Measurements from ENCODE around the gene CPLX1.

CPLX1 gene

DNA sequence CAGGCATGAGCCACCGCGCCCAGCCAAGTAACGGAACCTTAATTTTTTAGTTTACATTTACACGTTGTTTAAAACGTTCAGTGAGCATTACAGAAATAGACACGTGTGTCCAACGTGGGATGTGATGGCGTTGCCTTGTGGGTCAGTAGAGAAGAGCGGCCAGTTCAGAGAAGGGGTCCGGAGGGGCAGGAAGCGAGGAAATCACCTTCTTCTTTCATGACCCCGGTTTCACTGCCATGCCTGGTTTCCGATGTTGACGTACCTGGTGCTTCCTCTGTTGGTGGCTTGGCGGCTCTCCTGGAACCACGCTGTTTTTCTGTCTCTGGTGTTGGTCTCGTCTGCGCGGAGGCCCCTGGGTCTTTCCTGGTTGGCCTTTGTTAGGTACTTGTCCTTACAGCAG is 77.5 kb downstream of the CPLX1 start:
- TF ChIP-seq TCF12 (IDR thresholded peaks at IDR 0.05; ENCODE audit: low read depth) (no peak), ZBTB7A (IDR thresholded peaks at IDR 0.05; ENCODE audit: low read depth) (no peak), YY1 (IDR thresholded peaks at IDR 0.05; ENCODE audit: low read depth) (no peak)

DNA sequence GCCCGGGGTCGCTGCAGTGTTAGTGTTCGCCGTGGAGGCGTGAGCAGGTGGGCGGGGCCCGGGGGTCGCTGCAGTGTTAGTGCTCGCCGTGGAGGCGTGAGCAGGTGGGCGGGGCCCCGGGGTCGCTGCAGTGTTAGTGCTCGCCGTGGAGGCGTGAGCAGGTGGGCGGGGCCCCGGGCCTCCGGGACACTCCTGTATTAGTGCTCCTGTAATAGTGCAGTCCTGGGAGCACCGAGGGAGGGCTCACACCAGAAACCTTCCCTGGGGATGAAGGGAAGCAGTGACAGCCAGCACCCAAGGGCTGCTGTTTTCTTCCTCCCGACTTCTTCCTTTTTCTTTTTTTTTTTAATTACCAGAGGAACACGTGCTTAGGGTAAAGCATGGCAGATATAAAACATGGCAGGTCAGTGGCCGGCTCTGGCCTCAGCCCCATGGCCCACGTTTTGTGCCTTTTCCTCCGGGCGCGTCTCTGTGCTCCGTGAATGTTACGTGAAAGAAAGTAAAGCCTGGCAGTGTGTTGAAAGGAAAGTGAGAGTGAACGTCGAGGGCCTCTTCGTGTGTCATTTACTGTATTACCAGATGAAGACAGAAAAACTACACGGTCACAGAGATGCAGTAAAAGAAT is 78.3 kb downstream of the CPLX1 start:
- TF ChIP-seq CEBPB (IDR thresholded peaks at IDR 0.05) = no peak
- TF ChIP-seq EGR1 (IDR thresholded peaks at IDR 0.05) = no peak
- TF ChIP-seq EP300 (IDR thresholded peaks at IDR 0.05; ENCODE audit: borderline replicate concordance) = no peak
- TF ChIP-seq, protein P1, sequence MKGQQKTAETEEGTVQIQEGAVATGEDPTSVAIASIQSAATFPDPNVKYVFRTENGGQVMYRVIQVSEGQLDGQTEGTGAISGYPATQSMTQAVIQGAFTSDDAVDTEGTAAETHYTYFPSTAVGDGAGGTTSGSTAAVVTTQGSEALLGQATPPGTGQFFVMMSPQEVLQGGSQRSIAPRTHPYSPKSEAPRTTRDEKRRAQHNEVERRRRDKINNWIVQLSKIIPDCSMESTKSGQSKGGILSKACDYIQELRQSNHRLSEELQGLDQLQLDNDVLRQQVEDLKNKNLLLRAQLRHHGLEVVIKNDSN (IDR thresholded peaks at IDR 0.05) = no peak
- no peak for TF ChIP-seq ZBTB7A (IDR thresholded peaks at IDR 0.05; ENCODE audit: low read depth)
- TF ChIP-seq TEAD4 (IDR thresholded peaks at IDR 0.05) = no peak
- TF ChIP-seq, protein P2, sequence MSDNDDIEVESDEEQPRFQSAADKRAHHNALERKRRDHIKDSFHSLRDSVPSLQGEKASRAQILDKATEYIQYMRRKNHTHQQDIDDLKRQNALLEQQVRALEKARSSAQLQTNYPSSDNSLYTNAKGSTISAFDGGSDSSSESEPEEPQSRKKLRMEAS (IDR thresholded peaks at IDR 0.05) = no peak
- no peak for TF ChIP-seq YY1 (IDR thresholded peaks at IDR 0.05; ENCODE audit: low read depth)
- TF ChIP-seq NFIC (IDR thresholded peaks at IDR 0.05) = no peak
- no peak for TF ChIP-seq RAD21 (IDR thresholded peaks at IDR 0.05; ENCODE audit: low read depth)
- no peak for TF ChIP-seq CREB1 (IDR thresholded peaks at IDR 0.05; ENCODE audit: low read depth)
- TF ChIP-seq FOXM1 (IDR thresholded peaks at IDR 0.05; ENCODE audit: borderline replicate concordance, low read depth) = no peak
- no peak for TF ChIP-seq TAF1 (IDR thresholded peaks at IDR 0.05; ENCODE audit: low read depth)
- TF ChIP-seq, protein P3, sequence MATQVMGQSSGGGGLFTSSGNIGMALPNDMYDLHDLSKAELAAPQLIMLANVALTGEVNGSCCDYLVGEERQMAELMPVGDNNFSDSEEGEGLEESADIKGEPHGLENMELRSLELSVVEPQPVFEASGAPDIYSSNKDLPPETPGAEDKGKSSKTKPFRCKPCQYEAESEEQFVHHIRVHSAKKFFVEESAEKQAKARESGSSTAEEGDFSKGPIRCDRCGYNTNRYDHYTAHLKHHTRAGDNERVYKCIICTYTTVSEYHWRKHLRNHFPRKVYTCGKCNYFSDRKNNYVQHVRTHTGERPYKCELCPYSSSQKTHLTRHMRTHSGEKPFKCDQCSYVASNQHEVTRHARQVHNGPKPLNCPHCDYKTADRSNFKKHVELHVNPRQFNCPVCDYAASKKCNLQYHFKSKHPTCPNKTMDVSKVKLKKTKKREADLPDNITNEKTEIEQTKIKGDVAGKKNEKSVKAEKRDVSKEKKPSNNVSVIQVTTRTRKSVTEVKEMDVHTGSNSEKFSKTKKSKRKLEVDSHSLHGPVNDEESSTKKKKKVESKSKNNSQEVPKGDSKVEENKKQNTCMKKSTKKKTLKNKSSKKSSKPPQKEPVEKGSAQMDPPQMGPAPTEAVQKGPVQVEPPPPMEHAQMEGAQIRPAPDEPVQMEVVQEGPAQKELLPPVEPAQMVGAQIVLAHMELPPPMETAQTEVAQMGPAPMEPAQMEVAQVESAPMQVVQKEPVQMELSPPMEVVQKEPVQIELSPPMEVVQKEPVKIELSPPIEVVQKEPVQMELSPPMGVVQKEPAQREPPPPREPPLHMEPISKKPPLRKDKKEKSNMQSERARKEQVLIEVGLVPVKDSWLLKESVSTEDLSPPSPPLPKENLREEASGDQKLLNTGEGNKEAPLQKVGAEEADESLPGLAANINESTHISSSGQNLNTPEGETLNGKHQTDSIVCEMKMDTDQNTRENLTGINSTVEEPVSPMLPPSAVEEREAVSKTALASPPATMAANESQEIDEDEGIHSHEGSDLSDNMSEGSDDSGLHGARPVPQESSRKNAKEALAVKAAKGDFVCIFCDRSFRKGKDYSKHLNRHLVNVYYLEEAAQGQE (IDR thresholded peaks at IDR 0.05; ENCODE audit: low read depth) = no peak
- no peak for TF ChIP-seq TCF12 (IDR thresholded peaks at IDR 0.05; ENCODE audit: low read depth)

DNA sequence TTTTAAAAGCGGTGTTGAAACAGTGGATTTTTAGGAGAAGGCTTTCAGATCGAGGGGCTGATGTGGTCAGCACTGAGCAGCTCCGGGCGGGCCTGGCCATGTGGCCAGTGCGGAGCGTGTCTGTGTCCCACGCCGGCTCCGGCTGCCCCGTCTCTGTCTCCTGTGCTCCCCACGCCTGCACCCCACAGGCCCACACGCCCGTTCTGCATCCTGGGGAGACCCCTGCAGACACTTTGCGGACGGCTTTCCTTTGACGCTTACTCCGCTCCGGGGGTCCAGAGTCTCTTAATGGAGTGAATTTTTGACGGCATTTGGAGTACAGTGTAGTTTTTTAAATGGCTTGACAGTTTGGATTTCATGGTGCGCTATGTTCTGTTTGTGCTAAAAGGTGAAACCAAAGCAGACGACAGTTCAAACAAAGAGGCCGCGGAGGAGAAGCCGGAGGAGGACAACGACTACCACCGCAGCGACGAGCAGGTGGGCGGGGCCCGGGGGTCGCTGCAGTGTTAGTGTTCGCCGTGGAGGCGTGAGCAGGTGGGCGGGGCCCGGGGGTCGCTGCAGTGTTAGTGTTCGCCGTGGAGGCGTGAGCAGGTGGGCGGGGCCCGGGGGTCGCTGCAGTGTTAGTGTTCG is 81.6 kb downstream of the CPLX1 start:
- TF ChIP-seq, protein P2 (IDR thresholded peaks at IDR 0.05) = no peak
- TF ChIP-seq NFIC (IDR thresholded peaks at IDR 0.05) = no peak

DNA sequence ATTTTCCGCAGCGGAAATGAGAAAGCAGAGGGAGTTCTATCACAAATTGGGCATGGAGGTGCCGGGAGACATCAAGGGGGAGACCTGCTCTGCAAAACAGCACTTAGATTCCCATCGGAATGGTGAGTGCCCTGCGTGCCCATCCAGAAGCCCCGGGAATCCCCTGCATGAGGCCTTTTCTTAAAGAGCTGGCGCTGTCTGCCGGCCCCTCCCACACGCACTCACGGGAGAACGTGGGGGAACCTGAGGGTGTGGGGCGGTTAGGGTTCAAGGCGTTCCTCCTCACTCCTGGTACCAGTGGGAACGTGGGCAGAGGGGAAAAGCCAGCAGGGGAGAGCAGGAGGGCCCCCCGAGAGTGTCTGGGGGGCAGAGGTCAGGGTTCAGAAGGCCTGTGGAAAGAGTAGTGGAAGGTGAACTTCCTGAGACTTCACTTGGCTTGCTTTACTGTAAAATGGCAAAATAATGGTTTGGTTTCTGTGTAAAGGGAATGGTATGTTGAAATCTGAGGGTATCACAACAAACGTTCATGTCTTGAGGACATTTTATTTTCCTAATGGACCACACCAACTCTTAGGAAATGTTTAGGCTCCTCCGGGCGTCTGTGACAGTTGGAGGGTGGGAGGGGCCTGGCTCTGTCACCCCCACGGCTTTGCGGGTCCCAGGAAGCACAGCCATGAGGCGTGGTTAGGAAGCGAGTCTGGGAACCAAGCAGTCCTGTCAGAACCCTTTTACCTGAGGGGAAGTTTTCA is 82.3 kb downstream of the CPLX1 start:
- TF ChIP-seq EP300 (IDR thresholded peaks at IDR 0.05; ENCODE audit: borderline replicate concordance) = no peak
- no peak for TF ChIP-seq CREB1 (IDR thresholded peaks at IDR 0.05; ENCODE audit: low read depth)

DNA sequence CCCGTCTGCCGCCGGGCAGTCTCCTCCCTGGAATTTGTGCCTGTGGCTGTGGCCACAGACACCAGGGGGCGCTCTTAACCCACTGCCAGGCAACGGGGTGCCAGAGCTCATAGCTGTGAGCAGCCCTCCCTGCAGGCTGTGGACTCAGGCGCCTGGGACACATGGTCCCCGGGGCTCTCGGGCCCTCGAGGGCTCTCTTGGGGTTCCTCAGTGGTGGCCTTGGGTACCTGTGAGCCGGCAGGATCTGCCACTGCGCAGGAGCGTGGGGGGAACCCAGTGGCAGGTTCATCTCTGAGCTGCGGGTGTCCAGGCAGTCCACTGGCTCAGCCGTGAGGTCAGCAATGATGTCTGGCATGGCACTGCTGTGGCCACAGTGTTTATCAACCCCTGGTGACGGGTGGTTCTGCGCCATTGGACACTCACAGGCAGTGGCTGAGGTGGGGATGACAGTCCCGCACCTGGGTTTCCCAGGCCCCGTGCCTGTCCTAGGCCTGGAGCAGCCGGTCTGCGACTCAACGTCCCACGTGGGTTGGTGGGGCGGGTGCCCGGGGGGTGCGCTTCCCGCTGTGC is 83.1 kb downstream of the CPLX1 start:
- TF ChIP-seq, protein P2 (IDR thresholded peaks at IDR 0.05) = peak; percentile 32; the same call in 1 of the 2 replicates
- TF ChIP-seq YY1 (IDR thresholded peaks at IDR 0.05; ENCODE audit: low read depth) = no peak
- peak; percentile 71 for TF ChIP-seq TEAD4 (IDR thresholded peaks at IDR 0.05)
- no peak for TF ChIP-seq TAF1 (IDR thresholded peaks at IDR 0.05; ENCODE audit: low read depth)
- TF ChIP-seq EGR1 (IDR thresholded peaks at IDR 0.05) = no peak
- TF ChIP-seq FOXM1 (IDR thresholded peaks at IDR 0.05; ENCODE audit: borderline replicate concordance, low read depth) = no peak
- peak; percentile 77 for TF ChIP-seq RAD21 (IDR thresholded peaks at IDR 0.05; ENCODE audit: low read depth)

DNA sequence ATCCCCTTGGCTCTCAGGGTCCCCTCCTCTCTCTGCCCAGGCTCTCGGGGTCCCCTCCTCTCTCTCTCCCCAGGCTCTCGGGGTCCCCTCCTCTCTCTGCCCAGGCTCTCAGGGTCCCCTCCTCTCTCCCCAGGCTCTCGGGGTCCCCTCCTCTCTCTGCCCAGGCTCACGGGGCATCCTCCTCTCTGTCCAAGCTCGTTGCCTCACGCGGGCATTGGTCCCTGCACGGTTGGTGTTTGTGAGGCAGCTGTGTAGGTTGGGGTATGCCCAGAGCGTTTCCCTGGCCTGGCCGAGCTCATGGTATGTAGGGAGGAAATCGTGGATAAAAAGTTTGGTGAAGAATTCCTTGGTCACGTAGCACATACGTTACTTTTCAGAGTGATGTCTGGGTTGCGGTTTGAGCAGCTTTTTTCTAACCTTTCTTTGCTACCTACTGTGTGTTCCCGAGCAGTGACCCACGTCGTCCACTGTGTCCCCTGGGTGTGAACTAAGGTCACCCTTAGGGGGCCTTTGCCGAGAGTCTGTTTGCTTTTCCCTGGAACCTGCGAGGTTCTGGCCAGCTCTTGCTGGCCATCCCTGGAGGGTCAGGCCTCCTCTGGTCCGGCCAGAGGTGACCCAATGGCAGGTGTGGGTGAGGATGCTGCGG is 83.7 kb downstream of the CPLX1 start:
- TF ChIP-seq TEAD4 (IDR thresholded peaks at IDR 0.05) = no peak
- TF ChIP-seq CREB1 (IDR thresholded peaks at IDR 0.05; ENCODE audit: low read depth) = no peak
- no peak for TF ChIP-seq YY1 (IDR thresholded peaks at IDR 0.05; ENCODE audit: low read depth)
- TF ChIP-seq, protein P1 (IDR thresholded peaks at IDR 0.05) = no peak
- TF ChIP-seq CEBPB (IDR thresholded peaks at IDR 0.05) = no peak
- no peak for TF ChIP-seq TCF12 (IDR thresholded peaks at IDR 0.05; ENCODE audit: low read depth)

DNA sequence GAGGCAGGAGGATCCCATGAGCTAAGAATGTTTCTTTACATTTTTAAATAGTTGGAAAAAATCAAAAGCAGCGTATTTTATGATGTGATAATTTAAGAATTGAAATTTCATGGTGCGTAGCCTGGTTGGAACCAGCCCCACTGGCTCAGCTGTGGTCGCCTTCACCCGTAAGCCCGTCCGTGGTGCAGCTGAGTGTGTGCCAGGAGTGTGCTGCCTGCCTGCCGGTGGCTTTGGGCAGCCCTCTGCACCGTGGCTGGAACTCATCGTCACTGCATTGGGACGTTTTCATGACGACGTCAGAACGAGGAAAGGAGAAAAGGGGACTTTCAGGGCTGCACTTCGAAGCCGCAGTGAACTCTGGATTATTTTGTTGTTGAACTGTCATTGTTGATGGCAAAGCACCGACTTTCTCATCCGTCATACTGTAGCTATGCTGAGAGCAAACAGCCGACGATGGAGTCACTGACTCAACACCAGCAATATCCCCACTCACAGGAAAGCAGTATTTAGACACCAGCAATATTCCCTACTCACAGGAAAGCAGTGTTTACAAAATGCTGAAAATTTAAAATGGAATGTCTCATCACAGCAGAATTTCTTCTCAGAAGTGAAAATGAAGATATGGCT is 85.2 kb downstream of the CPLX1 start:
- TF ChIP-seq CREB1 (IDR thresholded peaks at IDR 0.05; ENCODE audit: low read depth) (no peak), FOXM1 (IDR thresholded peaks at IDR 0.05; ENCODE audit: borderline replicate concordance, low read depth) (no peak), EP300 (IDR thresholded peaks at IDR 0.05; ENCODE audit: borderline replicate concordance) (no peak), TEAD4 (IDR thresholded peaks at IDR 0.05) (no peak), ZBTB7A (IDR thresholded peaks at IDR 0.05; ENCODE audit: low read depth) (no peak)
- TF ChIP-seq, protein P1 (IDR thresholded peaks at IDR 0.05) = no peak

Measured in Ishikawa (cell line).